Stimulated activated CD4-positive, alpha-beta T cell treated with anti-CD3 and anti-CD28 coated beads, TNF-alpha, amount 100 ng/mL, for 24 hours (primary cell): ENCODE measurements around the gene TOM1L1.
"Not testable (repeated sequence)": the region's sequence is repeated elsewhere in the genome, so short reads cannot be mapped to it uniquely, and the experiment has no call there.

Experiments used
- DNase-seq, 3 experiments: peaks; one replicate each; pipeline ENCODE4 v3.0.0-alpha.2; 2020; ENCODE audit warnings: low read depth in 3 of 3

The TOM1L1 gene

GRCh38 chr17:54900457-54901229, at the start of gene TOM1L1:
TSS of gene TOM1L1 (plus strand) at chr17:54900852. CDS start at chr17:54900866, 14 bp downstream.
- DNase-seq = peak in 1 of 3 experiments; percentile 32

- no peak for DNase-seq
These were observed 41.5 kb upstream of the TOM1L1 start for GRCh38 chr17:54859187-54859586.

- no peak for DNase-seq
These were observed 39.8 kb upstream of the TOM1L1 start for GRCh38 chr17:54860617-54861470.

GRCh38 chr17:54861471-54861983, 39.1 kb upstream of the TOM1L1 start:
- no peak for DNase-seq

- DNase-seq = no peak
These were observed 37.5 kb upstream of the TOM1L1 start for GRCh38 chr17:54863176-54863575.

GRCh38 chr17:54864070-54864469, 36.6 kb upstream of the TOM1L1 start:
- no peak for DNase-seq

- no peak for DNase-seq
These were observed 35.9 kb upstream of the TOM1L1 start for GRCh38 chr17:54864636-54865356.

- DNase-seq = no peak
These were observed 33.0 kb upstream of the TOM1L1 start for GRCh38 chr17:54867634-54868033.

GRCh38 chr17:54870671-54871175, 29.9 kb upstream of the TOM1L1 start:
- DNase-seq = no peak

- not testable (repeated sequence) for DNase-seq
These were observed 24.7 kb upstream of the TOM1L1 start for GRCh38 chr17:54875906-54876305.

GRCh38 chr17:54876656-54877195, 23.9 kb upstream of the TOM1L1 start:
- DNase-seq = no peak

GRCh38 chr17:54881255-54881972, 19.2 kb upstream of the TOM1L1 start:
- no peak for DNase-seq

- DNase-seq = no peak
These were observed 18.3 kb upstream of the TOM1L1 start for GRCh38 chr17:54882371-54882770.

- DNase-seq = no peak
These were observed 17.7 kb upstream of the TOM1L1 start for GRCh38 chr17:54882950-54883349.

- no peak for DNase-seq
These were observed 16.7 kb upstream of the TOM1L1 start for GRCh38 chr17:54883939-54884338.

- DNase-seq = no peak
These were observed 12.9 kb upstream of the TOM1L1 start for GRCh38 chr17:54887787-54888186.

GRCh38 chr17:54888254-54888653, 12.4 kb upstream of the TOM1L1 start:
- DNase-seq = no peak

- no peak for DNase-seq
These were observed 11.7 kb upstream of the TOM1L1 start for GRCh38 chr17:54888981-54889380.

GRCh38 chr17:54891176-54891821, 9.4 kb upstream of the TOM1L1 start:
- DNase-seq = no peak

GRCh38 chr17:54892360-54892759, 8.3 kb upstream of the TOM1L1 start:
- no peak for DNase-seq
